Measurements from ENCODE around the gene PPHLN1.

Gene PPHLN1

DNA sequence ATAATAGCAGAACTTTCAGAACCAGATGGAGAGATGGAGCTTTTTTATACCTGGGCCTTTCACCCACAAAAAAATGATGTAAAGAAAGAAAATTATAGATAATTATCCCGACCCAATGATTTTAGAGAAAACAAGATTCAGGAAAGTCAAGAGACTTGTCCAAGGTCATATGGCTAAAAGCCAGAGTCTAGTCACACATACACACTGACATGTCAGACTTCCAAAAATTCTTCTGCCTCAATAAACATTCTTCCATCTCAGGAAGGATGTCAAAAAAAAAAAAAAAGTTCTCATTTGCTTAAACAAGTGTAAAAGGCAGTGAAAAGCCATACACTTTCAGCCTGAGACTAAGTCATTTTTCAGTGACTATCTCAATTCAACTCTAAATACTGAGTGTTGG, 147.6 kb downstream of the PPHLN1 start (continued):
- no peak for TF ChIP-seq ARNTL (CRISPR knock-in tag; IDR thresholded peaks at IDR 0.05; ENCODE audit: borderline replicate concordance, low read depth)
- TF ChIP-seq, protein P1, sequence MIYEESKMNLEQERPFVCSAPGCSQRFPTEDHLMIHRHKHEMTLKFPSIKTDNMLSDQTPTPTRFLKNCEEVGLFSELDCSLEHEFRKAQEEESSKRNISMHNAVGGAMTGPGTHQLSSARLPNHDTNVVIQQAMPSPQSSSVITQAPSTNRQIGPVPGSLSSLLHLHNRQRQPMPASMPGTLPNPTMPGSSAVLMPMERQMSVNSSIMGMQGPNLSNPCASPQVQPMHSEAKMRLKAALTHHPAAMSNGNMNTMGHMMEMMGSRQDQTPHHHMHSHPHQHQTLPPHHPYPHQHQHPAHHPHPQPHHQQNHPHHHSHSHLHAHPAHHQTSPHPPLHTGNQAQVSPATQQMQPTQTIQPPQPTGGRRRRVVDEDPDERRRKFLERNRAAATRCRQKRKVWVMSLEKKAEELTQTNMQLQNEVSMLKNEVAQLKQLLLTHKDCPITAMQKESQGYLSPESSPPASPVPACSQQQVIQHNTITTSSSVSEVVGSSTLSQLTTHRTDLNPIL (CRISPR knock-in tag; IDR thresholded peaks at IDR 0.05; ENCODE audit: low read depth) = no peak

DNA sequence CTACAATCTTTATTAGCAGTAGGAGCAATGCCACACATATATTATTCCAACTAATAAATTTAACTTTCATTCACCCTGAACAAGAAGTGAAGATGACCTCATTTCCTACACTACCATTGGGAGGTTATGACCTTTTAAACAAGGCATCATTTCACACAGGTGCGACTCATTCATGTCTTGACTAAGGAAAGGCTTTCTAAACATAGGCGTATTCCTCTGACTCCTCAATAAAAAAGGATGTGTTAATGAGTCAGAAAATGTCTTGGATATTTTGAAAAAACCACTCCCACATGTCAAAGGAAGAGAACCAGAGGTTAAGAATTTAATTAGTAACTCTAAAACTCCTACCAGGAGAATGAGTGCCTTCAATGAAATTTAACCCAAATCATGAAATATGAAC, 148.4 kb downstream of the PPHLN1 start:
- no peak for ATAC-seq
- TF ChIP-seq ZC3H10 (CRISPR knock-in tag; IDR thresholded peaks at IDR 0.05) (no peak), TOX (CRISPR knock-in tag; IDR thresholded peaks at IDR 0.05; ENCODE audit: borderline replicate concordance) (no peak), ARNTL (CRISPR knock-in tag; IDR thresholded peaks at IDR 0.05; ENCODE audit: borderline replicate concordance, low read depth) (no peak), PPARA (CRISPR knock-in tag; IDR thresholded peaks at IDR 0.05; ENCODE audit: borderline replicate concordance) (no peak), BACH2 (CRISPR knock-in tag; IDR thresholded peaks at IDR 0.05; ENCODE audit: borderline replicate concordance) (no peak), ZNF565 (CRISPR knock-in tag; conservative IDR thresholded peaks at IDR 0.05; ENCODE audit: low read depth) (no peak), GLIS3 (CRISPR knock-in tag; IDR thresholded peaks at IDR 0.05) (no peak)
- TF ChIP-seq, protein P2, sequence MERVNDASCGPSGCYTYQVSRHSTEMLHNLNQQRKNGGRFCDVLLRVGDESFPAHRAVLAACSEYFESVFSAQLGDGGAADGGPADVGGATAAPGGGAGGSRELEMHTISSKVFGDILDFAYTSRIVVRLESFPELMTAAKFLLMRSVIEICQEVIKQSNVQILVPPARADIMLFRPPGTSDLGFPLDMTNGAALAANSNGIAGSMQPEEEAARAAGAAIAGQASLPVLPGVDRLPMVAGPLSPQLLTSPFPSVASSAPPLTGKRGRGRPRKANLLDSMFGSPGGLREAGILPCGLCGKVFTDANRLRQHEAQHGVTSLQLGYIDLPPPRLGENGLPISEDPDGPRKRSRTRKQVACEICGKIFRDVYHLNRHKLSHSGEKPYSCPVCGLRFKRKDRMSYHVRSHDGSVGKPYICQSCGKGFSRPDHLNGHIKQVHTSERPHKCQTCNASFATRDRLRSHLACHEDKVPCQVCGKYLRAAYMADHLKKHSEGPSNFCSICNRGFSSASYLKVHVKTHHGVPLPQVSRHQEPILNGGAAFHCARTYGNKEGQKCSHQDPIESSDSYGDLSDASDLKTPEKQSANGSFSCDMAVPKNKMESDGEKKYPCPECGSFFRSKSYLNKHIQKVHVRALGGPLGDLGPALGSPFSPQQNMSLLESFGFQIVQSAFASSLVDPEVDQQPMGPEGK (CRISPR knock-in tag; IDR thresholded peaks at IDR 0.05; ENCODE audit: borderline replicate concordance) = no peak
- TF ChIP-seq, protein P3, sequence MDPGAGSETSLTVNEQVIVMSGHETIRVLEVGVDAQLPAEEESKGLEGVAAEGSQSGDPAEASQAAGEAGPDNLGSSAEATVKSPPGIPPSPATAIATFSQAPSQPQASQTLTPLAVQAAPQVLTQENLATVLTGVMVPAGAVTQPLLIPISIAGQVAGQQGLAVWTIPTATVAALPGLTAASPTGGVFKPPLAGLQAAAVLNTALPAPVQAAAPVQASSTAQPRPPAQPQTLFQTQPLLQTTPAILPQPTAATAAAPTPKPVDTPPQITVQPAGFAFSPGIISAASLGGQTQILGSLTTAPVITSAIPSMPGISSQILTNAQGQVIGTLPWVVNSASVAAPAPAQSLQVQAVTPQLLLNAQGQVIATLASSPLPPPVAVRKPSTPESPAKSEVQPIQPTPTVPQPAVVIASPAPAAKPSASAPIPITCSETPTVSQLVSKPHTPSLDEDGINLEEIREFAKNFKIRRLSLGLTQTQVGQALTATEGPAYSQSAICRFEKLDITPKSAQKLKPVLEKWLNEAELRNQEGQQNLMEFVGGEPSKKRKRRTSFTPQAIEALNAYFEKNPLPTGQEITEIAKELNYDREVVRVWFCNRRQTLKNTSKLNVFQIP (CRISPR knock-in tag; IDR thresholded peaks at IDR 0.05; ENCODE audit: borderline replicate concordance, low read depth) = no peak
- TF ChIP-seq, protein P4, sequence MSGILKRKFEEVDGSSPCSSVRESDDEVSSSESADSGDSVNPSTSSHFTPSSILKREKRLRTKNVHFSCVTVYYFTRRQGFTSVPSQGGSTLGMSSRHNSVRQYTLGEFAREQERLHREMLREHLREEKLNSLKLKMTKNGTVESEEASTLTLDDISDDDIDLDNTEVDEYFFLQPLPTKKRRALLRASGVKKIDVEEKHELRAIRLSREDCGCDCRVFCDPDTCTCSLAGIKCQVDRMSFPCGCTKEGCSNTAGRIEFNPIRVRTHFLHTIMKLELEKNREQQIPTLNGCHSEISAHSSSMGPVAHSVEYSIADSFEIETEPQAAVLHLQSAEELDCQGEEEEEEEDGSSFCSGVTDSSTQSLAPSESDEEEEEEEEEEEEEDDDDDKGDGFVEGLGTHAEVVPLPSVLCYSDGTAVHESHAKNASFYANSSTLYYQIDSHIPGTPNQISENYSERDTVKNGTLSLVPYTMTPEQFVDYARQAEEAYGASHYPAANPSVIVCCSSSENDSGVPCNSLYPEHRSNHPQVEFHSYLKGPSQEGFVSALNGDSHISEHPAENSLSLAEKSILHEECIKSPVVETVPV (CRISPR knock-in tag; IDR thresholded peaks at IDR 0.05) = no peak

DNA sequence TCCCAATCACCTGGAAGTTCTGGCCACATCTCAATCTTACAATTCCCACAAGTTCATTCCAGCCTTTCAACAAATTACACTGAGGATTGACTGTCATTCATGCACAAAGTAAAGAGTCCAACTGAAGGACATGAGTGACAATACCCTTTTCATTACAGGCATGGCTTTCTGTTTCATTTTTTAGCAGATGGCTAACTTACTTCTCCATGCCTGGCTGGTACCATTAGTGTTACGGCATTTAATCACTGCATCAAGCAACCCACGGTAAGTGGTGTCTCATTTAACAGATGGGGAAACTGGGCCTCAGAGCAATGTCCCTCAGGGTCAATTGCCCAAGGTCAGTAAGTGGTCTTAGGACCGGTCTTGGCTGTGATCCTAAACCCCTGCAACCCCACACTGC, 149.1 kb downstream of the PPHLN1 start:
- ATAC-seq = no peak
- no peak for TF ChIP-seq PPARA (CRISPR knock-in tag; IDR thresholded peaks at IDR 0.05; ENCODE audit: borderline replicate concordance)
- TF ChIP-seq ZFP3 (CRISPR knock-in tag; IDR thresholded peaks at IDR 0.05) = no peak
- no peak for TF ChIP-seq ESRRG (CRISPR knock-in tag; IDR thresholded peaks at IDR 0.05)
- TF ChIP-seq ZNF8 (CRISPR knock-in tag; IDR thresholded peaks at IDR 0.05) = no peak
- TF ChIP-seq, protein P1 (CRISPR knock-in tag; IDR thresholded peaks at IDR 0.05; ENCODE audit: low read depth) = no peak
- no peak for TF ChIP-seq BACH2 (CRISPR knock-in tag; IDR thresholded peaks at IDR 0.05; ENCODE audit: borderline replicate concordance)
- no peak for TF ChIP-seq TOX (CRISPR knock-in tag; IDR thresholded peaks at IDR 0.05; ENCODE audit: borderline replicate concordance)
- no peak for TF ChIP-seq GLIS3 (CRISPR knock-in tag; IDR thresholded peaks at IDR 0.05)
- TF ChIP-seq SNAI2 (CRISPR knock-in tag; IDR thresholded peaks at IDR 0.05) = no peak
- TF ChIP-seq ZC3H10 (CRISPR knock-in tag; IDR thresholded peaks at IDR 0.05) = no peak
- TF ChIP-seq ZNF70 (CRISPR knock-in tag; IDR thresholded peaks at IDR 0.05) = no peak
- TF ChIP-seq, protein P5, sequence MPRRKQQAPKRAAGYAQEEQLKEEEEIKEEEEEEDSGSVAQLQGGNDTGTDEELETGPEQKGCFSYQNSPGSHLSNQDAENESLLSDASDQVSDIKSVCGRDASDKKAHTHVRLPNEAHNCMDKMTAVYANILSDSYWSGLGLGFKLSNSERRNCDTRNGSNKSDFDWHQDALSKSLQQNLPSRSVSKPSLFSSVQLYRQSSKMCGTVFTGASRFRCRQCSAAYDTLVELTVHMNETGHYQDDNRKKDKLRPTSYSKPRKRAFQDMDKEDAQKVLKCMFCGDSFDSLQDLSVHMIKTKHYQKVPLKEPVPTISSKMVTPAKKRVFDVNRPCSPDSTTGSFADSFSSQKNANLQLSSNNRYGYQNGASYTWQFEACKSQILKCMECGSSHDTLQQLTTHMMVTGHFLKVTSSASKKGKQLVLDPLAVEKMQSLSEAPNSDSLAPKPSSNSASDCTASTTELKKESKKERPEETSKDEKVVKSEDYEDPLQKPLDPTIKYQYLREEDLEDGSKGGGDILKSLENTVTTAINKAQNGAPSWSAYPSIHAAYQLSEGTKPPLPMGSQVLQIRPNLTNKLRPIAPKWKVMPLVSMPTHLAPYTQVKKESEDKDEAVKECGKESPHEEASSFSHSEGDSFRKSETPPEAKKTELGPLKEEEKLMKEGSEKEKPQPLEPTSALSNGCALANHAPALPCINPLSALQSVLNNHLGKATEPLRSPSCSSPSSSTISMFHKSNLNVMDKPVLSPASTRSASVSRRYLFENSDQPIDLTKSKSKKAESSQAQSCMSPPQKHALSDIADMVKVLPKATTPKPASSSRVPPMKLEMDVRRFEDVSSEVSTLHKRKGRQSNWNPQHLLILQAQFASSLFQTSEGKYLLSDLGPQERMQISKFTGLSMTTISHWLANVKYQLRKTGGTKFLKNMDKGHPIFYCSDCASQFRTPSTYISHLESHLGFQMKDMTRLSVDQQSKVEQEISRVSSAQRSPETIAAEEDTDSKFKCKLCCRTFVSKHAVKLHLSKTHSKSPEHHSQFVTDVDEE (CRISPR knock-in tag; IDR thresholded peaks at IDR 0.05) = no peak
- TF ChIP-seq TCF4 (CRISPR knock-in tag; IDR thresholded peaks at IDR 0.05; ENCODE audit: borderline replicate concordance) = no peak
- no peak for TF ChIP-seq CSDC2 (CRISPR knock-in tag; IDR thresholded peaks at IDR 0.05)
- no peak for TF ChIP-seq ARNTL (CRISPR knock-in tag; IDR thresholded peaks at IDR 0.05; ENCODE audit: borderline replicate concordance, low read depth)
- TF ChIP-seq ISL1 (CRISPR knock-in tag; IDR thresholded peaks at IDR 0.05) = no peak

Measured in SK-N-SH treated with all-trans-retinoic acid at 6 μM for 48 hours (cell line).